ENCODE results near the gene EIF4E2.

The EIF4E2 gene

DNA sequence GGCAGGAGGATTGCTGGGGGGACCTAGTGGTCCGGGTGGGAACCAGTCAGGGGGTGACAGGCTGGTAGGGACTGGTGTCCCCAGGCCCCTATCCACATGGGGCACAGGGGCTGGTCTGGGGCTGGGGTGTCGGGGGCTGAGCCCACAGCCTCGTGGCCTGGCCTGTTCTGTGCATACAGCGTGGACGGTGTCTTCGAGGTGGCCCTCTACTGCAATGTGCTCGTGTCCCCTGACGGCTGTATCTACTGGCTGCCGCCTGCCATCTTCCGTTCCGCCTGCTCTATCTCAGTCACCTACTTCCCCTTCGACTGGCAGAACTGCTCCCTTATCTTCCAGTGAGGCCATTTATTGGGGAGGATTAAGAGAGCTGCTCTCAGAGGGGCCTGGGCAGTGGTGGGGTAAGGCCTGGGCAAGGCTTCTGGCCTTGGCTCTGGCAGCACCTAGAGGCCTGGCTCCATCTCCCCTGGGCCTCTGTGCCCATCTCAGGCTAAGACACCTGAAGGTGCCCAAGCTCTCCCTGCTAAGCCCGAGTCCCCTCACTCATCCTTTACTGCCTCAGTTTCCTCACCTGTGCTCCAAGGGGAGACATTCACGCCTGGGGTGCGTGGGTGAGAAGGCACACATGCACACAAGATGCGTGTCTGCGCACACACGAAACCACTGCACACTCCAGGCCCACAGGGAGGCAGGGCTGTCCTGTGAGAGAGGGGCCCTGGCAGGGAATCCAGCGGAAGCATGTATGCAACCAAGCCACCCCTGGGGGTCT, 9.1 kb upstream of the EIF4E2 start:
- no peaks in the 10 kb centered on the region for H3K27me3 Mint-ChIP-seq (ENCODE audit: low read depth)
- peaks cover 2% of the 10 kb centered on the region for H3K9me3 Mint-ChIP-seq
- peaks cover 44% of the 10 kb centered on the region for H3K4me1 Mint-ChIP-seq
- H3K4me3 Mint-ChIP-seq = peak overlapping the region in 2 of 3 experiments; percentile 63 to 82
- H3K27ac Mint-ChIP-seq = no peak overlapping the region
- TF ChIP-seq, protein P1, sequence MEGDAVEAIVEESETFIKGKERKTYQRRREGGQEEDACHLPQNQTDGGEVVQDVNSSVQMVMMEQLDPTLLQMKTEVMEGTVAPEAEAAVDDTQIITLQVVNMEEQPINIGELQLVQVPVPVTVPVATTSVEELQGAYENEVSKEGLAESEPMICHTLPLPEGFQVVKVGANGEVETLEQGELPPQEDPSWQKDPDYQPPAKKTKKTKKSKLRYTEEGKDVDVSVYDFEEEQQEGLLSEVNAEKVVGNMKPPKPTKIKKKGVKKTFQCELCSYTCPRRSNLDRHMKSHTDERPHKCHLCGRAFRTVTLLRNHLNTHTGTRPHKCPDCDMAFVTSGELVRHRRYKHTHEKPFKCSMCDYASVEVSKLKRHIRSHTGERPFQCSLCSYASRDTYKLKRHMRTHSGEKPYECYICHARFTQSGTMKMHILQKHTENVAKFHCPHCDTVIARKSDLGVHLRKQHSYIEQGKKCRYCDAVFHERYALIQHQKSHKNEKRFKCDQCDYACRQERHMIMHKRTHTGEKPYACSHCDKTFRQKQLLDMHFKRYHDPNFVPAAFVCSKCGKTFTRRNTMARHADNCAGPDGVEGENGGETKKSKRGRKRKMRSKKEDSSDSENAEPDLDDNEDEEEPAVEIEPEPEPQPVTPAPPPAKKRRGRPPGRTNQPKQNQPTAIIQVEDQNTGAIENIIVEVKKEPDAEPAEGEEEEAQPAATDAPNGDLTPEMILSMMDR (IDR thresholded peaks at IDR 0.05; ENCODE audit: unreplicated experiment in 3 of 3) = no peak
- peaks cover 25% of the 10 kb centered on the region for H3K36me3 Mint-ChIP-seq (ENCODE audit: low read depth)

DNA sequence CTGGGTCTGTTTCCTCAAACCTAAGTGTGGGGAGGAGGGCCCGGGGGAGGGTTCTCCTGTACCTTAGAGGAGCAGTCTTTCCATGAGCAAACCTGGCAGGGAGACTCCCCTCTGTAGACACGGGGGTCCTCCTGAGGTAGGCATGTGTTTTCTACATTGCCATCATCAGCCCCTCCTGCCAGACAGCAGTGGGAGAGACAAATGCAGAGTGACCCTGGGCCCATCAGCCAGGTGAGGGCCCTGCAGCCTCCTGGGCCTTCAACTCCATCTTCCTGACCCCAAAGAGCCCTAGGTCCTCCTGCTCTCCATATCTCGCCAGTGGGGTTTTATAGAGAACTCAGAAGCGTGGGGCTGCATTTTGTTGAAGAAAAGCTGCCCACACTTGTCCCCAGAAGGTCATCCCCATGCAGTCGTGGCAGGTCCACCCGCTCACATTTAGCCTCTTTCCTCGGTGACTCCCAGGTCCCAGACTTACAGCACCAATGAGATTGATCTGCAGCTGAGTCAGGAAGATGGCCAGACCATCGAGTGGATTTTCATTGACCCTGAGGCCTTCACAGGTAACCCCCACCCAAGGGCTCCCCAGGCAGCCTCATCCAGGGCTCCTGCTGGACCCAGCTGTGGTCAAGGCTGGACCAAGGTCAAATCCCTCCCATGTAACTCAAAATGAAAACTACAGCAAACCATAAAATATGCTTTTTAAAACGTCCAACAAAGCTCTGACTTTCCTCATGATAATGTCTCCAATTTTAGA, 8.4 kb upstream of the EIF4E2 start:
- Mint-ChIP-seq H3K36me3 (ENCODE audit: low read depth) (peaks cover 32% of the 10 kb centered on the region), H3K4me1 (peaks cover 36% of the 10 kb centered on the region), H3K4me3 (peak overlapping the region in 2 of 3 experiments; percentile 30 to 65), H3K27ac (peak overlapping the region in 1 of 3 experiments; percentile 7), H3K9me3 (peaks cover 5% of the 10 kb centered on the region), H3K27me3 (ENCODE audit: low read depth) (no peaks in the 10 kb centered on the region)
- TF ChIP-seq, protein P1 (IDR thresholded peaks at IDR 0.05; ENCODE audit: unreplicated experiment in 3 of 3) = no peak

DNA sequence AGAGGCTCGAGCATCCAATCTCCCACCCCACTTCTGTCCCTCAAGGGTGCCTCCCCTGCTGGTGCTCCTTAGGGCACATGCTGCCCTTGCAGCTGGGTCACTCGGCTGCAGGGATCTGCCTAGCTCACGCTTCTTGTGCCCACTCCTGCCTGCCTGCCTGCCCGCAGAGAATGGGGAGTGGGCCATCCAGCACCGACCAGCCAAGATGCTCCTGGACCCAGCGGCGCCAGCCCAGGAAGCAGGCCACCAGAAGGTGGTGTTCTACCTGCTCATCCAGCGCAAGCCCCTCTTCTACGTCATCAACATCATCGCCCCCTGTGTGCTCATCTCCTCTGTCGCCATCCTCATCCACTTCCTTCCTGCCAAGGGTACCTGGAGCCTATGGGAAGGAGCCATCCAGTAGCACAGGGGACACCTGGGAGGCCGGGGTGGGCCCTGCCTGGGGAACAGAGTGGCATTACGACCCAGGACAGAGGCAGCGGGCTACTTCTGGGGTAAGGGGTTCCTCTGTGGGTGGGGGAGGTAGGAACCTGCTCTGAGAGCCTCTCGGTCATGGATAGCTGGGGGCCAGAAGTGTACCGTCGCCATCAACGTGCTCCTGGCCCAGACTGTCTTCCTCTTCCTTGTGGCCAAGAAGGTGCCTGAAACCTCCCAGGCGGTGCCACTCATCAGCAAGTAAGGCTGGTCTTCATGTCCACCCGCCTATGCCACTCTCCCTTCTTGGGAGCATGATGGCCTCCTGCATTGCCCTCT, 7.6 kb upstream of the EIF4E2 start:
- peaks cover 5% of the 10 kb centered on the region for H3K9me3 Mint-ChIP-seq
- H3K4me3 Mint-ChIP-seq = peak overlapping the region in 2 of 3 experiments; percentile 8 to 65
- peaks cover 39% of the 10 kb centered on the region for H3K36me3 Mint-ChIP-seq (ENCODE audit: low read depth)
- TF ChIP-seq, protein P1 (IDR thresholded peaks at IDR 0.05; ENCODE audit: unreplicated experiment in 3 of 3) = no peak
- H3K27me3 Mint-ChIP-seq (ENCODE audit: low read depth) = no peaks in the 10 kb centered on the region
- H3K27ac Mint-ChIP-seq = peak overlapping the region in 2 of 3 experiments; percentile 7 to 39
- H3K4me1 Mint-ChIP-seq = peaks cover 29% of the 10 kb centered on the region

DNA sequence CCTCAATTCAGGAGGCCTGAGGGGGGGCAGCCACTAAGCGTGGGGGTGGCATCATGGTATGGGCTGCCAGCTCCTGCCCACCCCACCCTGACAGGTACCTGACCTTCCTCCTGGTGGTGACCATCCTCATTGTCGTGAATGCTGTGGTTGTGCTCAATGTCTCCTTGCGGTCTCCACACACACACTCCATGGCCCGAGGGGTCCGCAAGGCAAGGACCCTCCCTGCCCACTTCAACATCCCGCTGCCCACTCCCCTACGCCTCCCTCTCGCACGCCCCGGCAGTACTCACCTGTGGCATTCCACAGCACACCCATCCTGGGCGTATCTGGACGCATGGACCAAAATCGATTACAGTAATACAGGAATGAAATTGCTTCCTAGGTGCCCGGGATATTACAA, 7.0 kb upstream of the EIF4E2 start:
- TF ChIP-seq, protein P1 (IDR thresholded peaks at IDR 0.05; ENCODE audit: unreplicated experiment in 3 of 3) = no peak
- Mint-ChIP-seq H3K9me3 (peaks cover 11% of the 10 kb centered on the region), H3K27ac (no peak overlapping the region), H3K4me3 (peak overlapping the region in 1 of 3 experiments; percentile 46), H3K27me3 (ENCODE audit: low read depth) (no peaks in the 10 kb centered on the region), H3K4me1 (peaks cover 23% of the 10 kb centered on the region), H3K36me3 (ENCODE audit: low read depth) (peaks cover 45% of the 10 kb centered on the region)

DNA sequence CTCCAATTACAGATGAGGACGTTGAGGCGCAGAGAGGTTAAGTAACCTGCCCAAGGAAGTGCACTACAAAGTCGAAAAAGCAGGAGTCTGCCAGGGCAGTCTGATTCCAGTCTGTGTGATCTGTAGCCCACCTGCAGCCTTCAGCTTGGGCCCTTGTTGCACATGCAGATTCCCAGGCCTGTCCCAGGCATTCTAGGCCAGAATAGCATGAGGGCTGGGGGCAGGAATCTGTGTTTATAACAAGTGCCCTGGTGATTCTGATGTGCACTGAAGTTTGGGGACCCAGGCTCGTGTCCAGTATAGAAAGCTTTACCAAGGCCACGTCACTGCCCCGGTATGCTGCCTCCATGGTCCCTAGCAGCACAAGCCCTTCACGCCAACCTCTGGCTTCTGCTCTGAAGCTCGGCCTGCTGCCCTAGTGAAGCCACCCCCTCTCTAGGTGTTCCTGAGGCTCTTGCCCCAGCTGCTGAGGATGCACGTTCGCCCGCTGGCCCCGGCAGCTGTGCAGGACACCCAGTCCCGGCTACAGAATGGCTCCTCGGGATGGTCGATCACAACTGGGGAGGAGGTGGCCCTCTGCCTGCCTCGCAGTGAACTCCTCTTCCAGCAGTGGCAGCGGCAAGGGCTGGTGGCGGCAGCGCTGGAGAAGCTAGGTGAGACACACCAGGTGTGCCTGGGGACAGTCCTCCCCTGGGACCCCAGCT, 6.4 kb upstream of the EIF4E2 start:
- Mint-ChIP-seq H3K4me1 (peaks cover 17% of the 10 kb centered on the region), H3K36me3 (ENCODE audit: low read depth) (peaks cover 51% of the 10 kb centered on the region), H3K9me3 (peaks cover 17% of the 10 kb centered on the region), H3K4me3 (peak overlapping the region in 1 of 3 experiments; percentile 46), H3K27me3 (ENCODE audit: low read depth) (no peaks in the 10 kb centered on the region), H3K27ac (no peak overlapping the region)
- TF ChIP-seq, protein P1 (IDR thresholded peaks at IDR 0.05; ENCODE audit: unreplicated experiment in 3 of 3) = no peak
